ENCODE results near the gene DHRS11.

GRCh38 chr17:36640836-36641235, 49.2 kb downstream of the DHRS11 start:
- TF ChIP-seq CTCF (IDR thresholded peaks at IDR 0.05) (no peak), POLR2A (IDR thresholded peaks at IDR 0.05) (no peak)
